NCI-H2196 treated with DMSO at 0.1 percent for 48 hours (cell line): ENCODE measurements around the gene ZNF697.
"Not testable (repeated sequence)": the region's sequence is repeated elsewhere in the genome, so short reads cannot be mapped to it uniquely, and the experiment has no call there.

Source experiments
- DNase-seq: peaks from one replicate; lab custom pipeline; 2025; ENCODE audit not compliant: unreplicated experiment; lab: John Stamatoyannopoulos, UW

The ZNF697 gene

DNA sequence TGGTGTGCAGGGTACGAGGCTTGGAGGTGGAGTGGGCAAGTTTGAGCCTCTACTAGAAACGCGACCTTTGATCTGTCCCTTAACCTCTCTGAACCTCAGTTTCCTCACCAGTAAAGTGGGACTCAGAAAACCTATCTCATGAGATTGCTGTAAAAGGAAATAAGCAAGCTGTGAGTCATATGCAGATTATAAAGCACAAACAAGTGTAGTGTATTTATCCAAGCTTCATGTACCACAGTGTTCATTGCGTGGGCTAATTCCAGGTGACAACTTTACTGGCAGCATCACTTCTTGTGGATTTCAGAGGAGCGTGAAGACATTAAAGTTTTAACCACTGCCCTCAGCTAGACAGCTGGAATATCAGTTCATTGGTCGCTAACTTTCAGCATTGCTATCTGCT, 44.4 kb downstream of the ZNF697 start:
- no peak for DNase-seq

DNA sequence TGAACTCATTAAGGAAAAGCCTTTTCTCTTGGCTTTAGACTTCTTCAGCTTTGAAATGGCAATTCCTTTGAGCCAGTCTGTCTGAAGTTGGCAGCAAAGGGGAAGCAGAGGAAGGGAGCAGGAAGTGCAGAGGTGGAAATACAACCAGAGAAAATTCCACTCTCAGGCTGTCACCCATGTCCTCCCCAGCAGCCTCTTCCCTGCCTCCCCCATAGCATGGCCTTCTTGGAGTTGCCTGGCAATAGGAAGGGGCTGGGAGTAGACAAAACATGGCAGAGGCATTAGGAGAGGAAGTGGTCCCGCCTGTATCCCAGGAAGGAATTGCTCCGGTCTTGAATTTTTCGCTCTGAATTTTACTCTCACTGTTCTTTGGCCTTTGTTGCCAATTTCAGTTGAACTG, 44.8 kb downstream of the ZNF697 start:
- not testable (repeated sequence) for DNase-seq

DNA sequence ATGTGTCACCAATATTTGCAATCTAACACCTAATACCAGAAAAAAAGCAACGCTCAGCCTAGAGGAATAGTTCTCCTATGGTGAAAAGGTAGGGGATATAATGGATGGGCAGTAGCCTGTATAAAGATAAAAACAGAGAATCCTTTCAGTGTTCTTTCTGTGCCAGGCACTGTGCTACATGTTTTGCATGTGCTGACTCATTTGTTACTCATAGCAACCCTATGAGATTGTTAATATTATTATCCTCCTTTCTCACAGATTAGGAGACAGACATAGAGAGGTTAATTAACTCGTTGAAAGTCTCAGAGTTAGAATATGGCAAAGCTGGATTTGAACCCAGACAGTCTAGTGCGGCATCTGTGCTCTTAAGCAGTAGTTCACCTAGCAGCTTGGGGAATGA, 45.3 kb downstream of the ZNF697 start:
- not testable (repeated sequence) for DNase-seq

DNA sequence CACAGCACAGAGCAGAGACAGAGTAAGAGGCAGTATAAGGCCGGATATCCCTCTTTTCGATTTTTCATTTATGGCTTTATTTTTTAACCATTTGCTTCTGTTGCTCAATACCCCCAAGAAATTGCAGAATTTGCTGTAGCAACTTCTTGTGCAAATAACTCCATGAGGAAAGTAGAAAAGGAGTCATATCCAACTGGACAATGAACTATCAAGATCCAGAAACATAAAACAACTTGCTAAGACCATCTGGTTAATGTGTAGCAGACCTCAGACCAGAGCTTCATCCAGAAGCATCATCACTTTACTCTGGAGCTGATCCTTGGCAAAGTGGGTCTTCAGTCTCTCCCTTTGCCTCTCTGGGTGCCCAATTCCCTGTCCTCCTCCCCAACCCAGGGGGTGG, 45.9 kb downstream of the ZNF697 start:
- no peak for DNase-seq

DNA sequence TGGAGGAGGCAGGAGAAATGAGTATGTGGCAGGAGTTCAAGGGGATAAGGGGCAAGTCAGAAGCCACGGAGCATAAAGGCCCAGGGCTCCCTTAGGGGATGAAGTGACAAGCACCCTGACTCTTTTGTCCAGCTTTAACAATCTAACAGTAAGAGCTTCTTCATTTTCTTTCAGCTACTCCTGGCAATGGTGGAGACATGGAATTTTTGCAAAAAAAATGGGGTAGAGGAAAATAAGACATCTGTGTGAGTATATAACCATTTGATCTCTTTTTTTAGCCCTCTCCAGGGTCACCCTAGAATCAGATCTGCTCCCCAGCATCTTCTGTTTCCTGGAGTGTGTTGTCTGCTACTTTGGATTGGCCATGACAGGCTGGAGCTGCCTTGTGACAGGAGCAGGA, 47.1 kb downstream of the ZNF697 start:
- DNase-seq, result no peak

DNA sequence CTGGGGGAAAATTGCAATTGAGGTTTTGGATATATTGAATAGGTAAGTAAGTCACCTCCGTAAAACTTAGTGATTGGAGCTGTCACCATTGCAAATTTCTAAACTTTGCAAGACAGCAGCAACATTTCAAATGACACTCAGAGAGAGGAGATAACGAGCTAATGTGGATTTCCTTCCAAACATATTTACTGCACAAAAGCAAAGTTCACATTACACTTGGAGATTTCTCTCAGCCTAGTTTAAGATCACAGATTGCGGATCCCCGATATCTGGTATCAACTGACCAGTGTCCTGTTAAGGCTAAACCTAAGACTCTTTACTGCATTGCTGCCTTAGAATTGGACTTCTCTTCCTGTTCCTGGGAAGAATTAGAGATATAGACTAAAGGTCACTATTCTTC, 47.5 kb downstream of the ZNF697 start:
- no peak for DNase-seq

DNA sequence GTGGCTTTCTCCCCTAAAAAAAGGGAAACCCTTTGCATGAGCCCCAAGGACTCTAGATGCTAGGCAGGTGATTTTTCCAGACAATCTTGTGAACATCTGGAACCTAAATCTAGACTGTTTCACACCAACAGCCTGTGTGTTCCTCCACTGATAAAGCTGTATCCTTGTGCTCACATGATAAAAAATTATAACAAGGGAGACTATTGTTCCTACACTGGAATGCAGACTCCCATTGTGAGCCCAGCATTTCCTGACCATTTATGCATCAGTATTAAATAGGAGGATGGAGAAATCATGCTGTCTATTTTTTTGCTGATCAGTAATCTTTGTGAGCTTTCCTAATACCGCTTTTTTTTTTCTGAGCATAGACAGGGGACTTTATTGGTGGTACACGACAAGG, 52.5 kb downstream of the ZNF697 start:
- DNase-seq, result no peak

DNA sequence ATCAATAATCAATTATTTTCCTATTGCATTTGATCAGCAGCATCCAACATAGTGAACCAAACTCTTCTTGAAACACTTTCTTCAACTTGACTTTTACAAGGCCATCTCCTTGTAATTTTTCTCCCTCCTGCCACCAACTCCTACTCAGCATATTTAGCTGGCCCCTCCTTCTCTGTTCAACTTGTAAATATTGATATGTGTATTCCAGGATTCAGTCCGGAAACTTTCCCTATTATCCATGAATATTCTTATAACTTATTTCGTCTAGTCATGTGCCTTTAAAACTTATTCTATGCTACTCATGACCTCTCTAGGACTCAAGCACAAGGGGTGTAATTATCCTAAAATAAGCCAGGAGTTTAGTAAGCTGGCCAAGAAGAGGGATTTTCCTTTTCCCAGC, 52.9 kb downstream of the ZNF697 start:
- DNase-seq, result no peak

DNA sequence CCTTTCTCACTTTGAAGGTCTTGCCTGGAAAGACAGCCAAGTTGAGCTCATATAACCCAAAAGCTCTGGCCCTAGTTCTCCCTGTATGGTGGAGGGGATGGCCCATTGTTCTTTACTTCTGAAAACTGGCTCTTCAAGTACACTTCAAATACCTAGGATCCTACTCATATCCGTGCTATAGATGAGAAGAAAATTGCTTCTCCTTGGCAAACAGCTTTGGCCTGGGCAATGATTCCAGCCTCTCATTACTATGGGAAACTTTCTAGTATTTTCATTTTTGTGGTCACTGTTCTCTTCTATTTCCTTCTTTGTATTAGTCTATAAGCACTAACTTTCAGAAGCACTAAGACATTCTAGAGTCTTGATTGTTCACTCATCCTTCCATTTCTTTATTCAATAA, 53.7 kb downstream of the ZNF697 start:
- no peak for DNase-seq

DNA sequence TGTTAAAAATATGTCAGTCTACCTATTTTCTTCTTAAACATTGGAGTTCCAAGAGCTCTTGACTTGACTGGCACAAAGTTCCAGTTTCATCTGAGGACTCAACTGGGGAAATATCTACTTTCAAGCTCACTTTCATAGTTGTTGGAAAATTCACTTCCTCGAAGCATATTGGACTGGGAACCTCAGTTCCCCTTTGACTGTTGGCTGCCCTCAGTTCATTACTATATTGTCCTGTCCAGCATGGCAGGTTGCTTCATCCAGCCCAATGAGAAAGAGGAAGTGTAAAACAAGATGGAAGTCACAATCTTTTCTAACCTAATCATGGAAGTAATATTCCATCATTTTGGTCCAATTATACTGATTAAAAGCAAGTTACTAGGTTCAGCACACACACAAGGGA, 54.3 kb downstream of the ZNF697 start:
- no peak for DNase-seq

DNA sequence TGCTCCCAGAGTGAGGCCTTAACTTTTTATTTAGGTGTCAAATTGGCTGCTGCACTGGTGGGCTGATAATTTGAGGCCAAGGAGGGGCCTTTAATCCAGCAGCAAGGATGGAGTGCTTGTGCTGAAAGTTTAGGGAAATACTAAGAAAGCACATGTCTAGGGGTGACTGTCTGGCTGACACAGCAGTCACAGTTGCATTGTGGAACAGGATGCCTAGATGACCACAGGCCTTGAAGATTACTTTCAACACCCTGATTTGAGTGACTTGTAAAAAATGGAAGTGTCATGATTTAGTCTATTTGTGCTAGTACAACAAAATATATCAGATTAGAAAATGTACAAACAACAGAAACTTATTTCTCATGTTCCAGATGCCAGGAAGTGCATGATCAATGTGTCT, 57.7 kb downstream of the ZNF697 start:
- DNase-seq, result no peak

DNA sequence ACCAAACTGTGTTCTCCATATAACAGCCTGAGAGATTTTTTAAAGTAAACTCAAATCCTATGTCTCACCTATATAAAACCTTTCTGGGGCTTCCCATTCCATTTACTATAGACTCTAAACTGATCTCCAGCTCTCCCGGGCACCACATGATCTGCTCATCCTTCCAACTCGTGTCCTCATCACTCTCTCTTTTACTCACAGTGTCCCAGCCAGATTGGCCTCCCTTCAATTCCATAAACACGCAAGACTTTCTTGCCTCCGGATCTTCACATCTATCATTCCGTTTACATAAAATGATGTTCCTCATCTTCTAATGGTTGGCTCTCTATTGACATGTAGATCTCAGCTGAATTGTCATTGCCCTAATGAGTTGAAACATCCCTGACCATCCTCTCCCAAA, 59.4 kb downstream of the ZNF697 start:
- DNase-seq, result no peak

DNA sequence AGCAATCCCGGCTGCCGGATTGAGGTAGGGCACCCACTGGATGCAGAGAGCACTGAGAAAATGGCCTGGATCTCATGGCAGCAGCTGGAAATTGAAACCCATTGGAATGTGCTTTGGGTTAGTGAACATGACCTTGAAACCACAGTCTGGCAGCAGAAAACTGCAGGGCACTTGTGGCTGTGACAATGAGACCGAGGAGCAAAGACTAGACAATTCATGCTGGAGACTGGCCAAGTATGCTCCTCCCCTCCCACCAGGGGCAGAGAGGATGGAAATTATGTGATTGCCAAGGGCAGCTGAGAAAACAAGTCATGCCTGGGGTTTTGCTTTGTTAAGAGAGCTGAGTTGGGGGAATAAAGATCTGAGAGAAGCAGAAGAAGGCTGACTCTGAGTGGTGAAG, 60.7 kb downstream of the ZNF697 start:
- no peak for DNase-seq

DNA sequence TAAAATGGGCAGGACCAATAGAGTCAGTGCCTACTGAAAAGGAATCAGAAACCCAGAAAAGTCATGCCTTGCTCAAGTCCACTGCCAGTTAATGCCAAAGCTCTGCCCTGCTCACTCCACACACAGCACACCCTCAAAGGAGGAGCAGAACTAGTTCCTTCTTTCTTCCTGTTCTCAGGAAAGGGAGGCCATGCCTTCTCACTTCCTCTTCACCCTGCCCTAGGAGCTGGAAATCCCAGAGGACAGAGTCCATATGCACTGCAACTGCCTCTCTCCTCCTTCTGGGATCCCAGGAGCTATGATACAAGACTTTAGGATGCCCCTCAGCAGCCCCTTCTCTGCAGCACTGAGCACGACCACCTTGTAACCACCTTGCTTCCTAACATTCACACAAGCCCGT, 62.3 kb downstream of the ZNF697 start:
- not testable (repeated sequence) for DNase-seq

DNA sequence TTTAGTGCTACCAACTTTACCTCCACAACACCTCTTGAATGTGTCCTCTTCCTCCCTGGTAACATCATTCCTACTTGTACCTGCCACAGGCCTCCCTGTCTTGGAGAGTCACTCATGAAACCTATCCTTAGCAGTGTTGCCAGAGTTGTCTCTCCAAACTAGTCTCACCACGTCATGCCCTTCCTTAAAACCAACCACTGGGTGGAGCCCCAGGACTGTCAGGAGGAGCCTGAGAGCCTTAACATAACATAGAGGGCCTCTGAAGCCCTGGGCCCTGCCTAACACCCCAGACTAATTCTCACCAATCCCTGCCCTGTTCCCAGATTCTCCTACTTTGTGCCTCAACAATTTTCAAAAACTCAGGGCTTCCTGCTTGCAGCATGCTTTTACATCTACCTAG, 65.3 kb downstream of the ZNF697 start:
- no peak for DNase-seq

DNA sequence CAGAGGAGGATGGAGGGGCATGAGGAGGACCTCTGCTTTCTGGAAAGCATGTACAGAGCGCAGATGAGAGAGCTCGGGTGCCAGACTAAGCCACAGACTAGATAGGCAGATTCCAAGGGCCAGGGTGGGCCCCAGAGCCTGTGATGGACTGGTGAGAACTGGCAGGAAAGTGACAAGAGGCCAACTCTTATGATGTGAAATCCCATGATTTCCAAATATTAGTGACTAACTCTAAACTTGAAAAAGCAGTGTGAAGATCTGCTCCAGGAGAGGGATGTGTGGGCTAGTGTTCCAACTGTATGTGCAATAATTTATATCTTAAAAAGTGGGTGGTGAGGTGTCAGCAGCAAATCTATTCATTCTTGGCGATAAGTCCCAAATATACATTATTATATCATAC, 67.0 kb downstream of the ZNF697 start:
- not testable (repeated sequence) for DNase-seq

DNA sequence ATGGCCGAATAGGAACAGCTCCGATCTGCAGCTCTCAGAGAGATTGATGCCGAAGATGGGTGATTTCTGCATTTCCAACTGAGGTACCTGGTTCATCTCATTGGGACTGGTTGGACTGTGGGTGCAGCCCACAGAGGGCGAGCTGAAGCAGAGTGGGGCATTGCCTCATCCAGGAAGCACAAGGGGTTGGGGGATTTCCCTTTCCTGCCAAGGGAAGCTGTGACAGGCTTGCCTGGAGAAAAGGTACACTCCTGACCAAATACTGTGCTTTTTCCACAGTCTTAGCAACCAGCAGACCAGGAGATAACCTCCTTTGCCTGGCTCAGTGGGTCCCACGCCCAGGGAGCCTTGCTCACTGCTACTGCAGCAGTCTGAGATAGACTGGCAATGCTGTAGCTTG, 74.2 kb downstream of the ZNF697 start:
- DNase-seq, result no peak

DNA sequence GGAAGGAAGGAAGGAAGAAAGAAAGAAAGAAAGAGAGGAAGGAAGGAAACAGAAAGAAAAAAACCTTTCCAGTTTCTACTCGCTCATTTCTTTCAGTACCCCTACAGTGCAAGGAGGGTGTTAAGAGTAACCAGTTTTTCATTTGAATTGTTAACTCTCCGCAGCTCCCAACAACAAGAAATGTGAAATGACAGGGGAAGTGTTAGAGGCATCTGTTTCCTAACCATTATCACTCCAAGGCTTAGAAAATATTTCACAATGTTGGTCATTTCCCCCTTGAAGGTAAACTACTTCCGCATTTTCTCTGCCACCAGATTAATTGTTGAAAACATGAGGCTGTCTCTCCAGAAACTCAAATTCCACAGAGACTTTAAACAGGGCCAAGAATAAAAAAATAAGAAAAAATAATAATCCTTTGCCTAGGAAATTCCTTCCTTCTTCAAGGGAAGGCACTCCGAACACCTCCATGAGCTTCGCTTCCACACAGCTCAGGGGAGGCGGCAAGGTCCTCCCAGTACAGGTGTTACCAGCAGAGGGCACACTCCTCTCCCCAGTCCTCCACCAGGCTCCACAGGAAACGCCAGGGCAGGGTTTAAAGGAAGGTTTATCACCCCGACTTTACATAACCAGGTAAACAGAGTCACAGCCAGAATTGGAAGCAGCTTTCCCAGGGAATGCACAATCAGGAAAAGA, 78.0 kb downstream of the ZNF697 start:
- not testable (repeated sequence) for DNase-seq
